Cardiac muscle cell (in vitro differentiated cells and primary cell): ENCODE results near the gene FKBP8. TPM values are rescaled to one million over a fixed set of nuclear protein-coding genes. Genes with fewer than 3 reads are reported as not detected.

Source experiments
- DNase-seq, 2 donors: peaks; one replicate each; pipeline versions ENCODE4 v3.0.0 to v3.0.0-alpha.2; 2010 to 2017; ENCODE audit warnings: low read depth in 1 of 2, low spot score in 1 of 2
- H3K27ac ChIP-seq: fragments of 200-600 bp; sonication (generic); 2 replicates; pipeline ENCODE4 v1.5.1; 2016
- H3K27me3 ChIP-seq: fragments of 200-600 bp; sonication (generic); 2 replicates; pipeline ENCODE4 v1.6.0; 2016; ENCODE audit warnings: control low read depth
- H3K36me3 ChIP-seq: fragments of 200-600 bp; sonication (generic); 2 replicates; pipeline ENCODE4 v1.5.1; 2016; ENCODE audit warnings: control low read depth
- H3K4me1 ChIP-seq: fragments of 200-600 bp; sonication (generic); 2 replicates; pipeline ENCODE4 v1.8.1; 2017; ENCODE audit warnings: low read depth, mild to moderate bottlenecking, mixed run types
- H3K4me3 ChIP-seq: fragments of 200-600 bp; sonication (generic); 2 replicates; pipeline ENCODE4 v1.5.1; 2016; ENCODE audit warnings: mild to moderate bottlenecking
- H3K9me3 ChIP-seq: fragments of 200-600 bp; sonication (generic); 2 replicates; pipeline ENCODE4 v1.5.1; 2017; ENCODE audit warnings: low read depth, mild to moderate bottlenecking, control low read depth
- CTCF ChIP-seq: IDR thresholded peaks from 2 replicates; pipeline ENCODE4 v1.5.1; 2012; ENCODE audit warnings: low read depth, mild to moderate bottlenecking, low read length
- polyA plus RNA-seq: library from polyadenylated mRNA; unstranded; fragments of >200 nt; fragmentation: Nextera tagmentation; extraction: Ambion mirVana; gene quantifications from 2 replicates; pipeline ENCODE4 v1.2.1, GENCODE V29; 2016
- total RNA-seq: library from RNA; depleted of rRNA; stranded (reverse); fragments of >200 nt; gene quantifications from 2 replicates; pipeline ENCODE4 v1.2.3, GENCODE V29; 2016

FKBP8 gene
- total and polyA plus RNA-seq, 2 experiments from 2014 or later, result 398 to 568 TPM

GRCh38 chr19:18488838-18489626 lies 54.3 kb downstream of the FKBP8 start:
- peak in 1 of 2 donors; percentile 84 for DNase-seq
- peak; percentile 25 for TF ChIP-seq CTCF
- peak overlapping the region; percentile 56 for H3K27ac ChIP-seq

DNA sequence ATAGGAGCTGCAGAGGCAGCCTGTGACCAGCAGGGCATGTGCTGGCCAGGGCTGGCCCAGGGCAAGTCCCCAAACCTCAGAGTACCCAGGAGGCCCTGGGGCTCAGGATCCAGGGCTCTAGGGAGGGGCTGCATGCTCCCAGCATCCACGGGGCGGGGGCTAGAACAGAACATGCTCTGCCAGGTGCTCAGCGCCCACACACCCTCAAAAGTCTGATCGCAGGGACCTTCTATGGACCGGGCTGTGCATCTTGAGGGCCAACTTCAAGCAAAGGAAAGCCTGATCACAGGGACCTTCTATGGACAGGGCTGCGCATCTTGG lies 55.0 kb downstream of the FKBP8 start:
- peak; percentile 25 for TF ChIP-seq CTCF
- Histone ChIP-seq H3K4me3 (no peak overlapping the region), H3K36me3 (no peaks in the 10 kb centered on the region), H3K27me3 (no peaks in the 10 kb centered on the region), H3K9me3 (no peaks in the 10 kb centered on the region), H3K27ac (peak overlapping the region; percentile 20), H3K4me1 (peaks cover 38% of the 10 kb centered on the region)
- DNase-seq, result no peak

More at GRCh38 chr19:18488838-18489626, 54.3 kb downstream of the FKBP8 start:
- Histone ChIP-seq H3K27me3 (no peaks in the 10 kb centered on the region), H3K9me3 (no peaks in the 10 kb centered on the region), H3K36me3 (no peaks in the 10 kb centered on the region), H3K4me3 (no peak overlapping the region), H3K4me1 (peaks cover 42% of the 10 kb centered on the region)

DNA sequence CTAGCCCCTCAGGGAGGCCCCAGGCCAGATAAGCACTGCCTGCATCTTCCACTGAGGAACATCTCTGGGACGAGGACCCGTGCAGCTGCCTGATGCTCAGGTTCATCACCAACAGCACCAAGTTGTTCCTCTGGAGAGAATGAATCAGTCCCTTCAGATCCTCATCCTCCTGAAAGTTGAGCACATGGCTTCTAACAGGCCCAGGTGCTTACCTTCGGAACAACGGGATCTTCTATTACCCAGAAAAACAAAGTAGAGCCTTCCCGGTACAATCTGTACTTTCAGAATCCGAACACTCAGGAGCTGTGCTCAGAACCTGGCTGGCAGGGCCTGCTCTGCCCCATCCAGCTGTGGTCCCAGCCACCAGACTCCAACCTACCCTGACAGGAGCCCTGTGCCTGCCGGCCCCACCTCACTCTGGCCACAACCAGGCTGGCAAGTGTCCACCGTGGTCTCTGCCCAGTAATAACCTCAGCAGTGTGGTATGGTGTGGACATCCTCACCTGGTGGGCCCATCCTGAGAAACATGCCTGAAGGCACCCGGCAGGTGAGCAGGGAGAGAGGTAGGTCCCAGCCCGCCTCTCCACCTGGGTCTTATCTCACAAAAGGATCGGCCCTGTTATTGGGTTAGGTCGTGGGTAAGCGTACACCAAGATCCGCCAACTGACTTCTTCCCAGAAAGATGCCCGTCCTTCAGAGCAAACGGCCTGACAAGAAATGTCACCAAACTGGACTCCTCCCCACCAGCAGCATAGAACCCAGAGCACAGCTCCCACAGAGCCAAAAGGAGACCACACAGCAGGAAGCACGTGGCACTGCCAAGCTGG lies 55.6 kb downstream of the FKBP8 start:
- H3K27ac ChIP-seq, result peak overlapping the region; percentile 20
- H3K9me3 ChIP-seq, result no peaks in the 10 kb centered on the region
- peaks cover 33% of the 10 kb centered on the region for H3K4me1 ChIP-seq
- H3K4me3 ChIP-seq, result no peak overlapping the region
- H3K36me3 ChIP-seq, result no peaks in the 10 kb centered on the region
- no peaks in the 10 kb centered on the region for H3K27me3 ChIP-seq
- DNase-seq, result no peak
- no peak for TF ChIP-seq CTCF

- H3K36me3 ChIP-seq, result no peaks in the 10 kb centered on the region
- no peak overlapping the region for H3K4me3 ChIP-seq
- no peak overlapping the region for H3K27ac ChIP-seq
- no peak for TF ChIP-seq CTCF
- H3K4me1 ChIP-seq, result peaks cover 26% of the 10 kb centered on the region
- H3K27me3 ChIP-seq, result no peaks in the 10 kb centered on the region
- H3K9me3 ChIP-seq, result no peaks in the 10 kb centered on the region
- no peak for DNase-seq
These were observed 56.6 kb downstream of the FKBP8 start for GRCh38 chr19:18486746-18487145.

DNA sequence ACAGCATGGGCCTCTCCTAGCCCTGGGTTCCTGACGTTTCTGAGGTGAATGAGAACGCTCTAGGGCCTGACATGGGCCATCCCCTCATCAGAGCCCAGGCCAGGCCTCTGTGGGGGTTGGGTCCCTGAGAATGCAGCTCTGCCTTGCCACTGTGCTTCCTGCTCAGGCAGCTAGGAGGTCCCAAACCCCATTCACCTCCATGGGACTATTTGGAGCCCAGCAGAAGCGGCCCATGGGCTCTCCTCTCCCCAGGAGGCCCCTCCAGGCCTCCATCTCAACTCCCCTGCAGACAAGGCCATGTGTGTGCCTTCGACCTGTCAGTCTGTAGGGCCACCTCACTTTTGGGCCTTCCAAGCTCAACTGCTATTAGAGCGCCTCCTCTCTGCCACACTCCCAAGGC lies 58.4 kb downstream of the FKBP8 start:
- TF ChIP-seq CTCF, result no peak
- Histone ChIP-seq H3K27ac (no peak overlapping the region), H3K4me3 (no peak overlapping the region), H3K4me1 (peaks cover 28% of the 10 kb centered on the region), H3K9me3 (no peaks in the 10 kb centered on the region), H3K27me3 (no peaks in the 10 kb centered on the region), H3K36me3 (no peaks in the 10 kb centered on the region)
- no peak for DNase-seq
